H1 (cell line): ENCODE data around the gene DPF3. TPM values are rescaled to one million over a fixed set of nuclear protein-coding genes. Genes with fewer than 3 reads are reported as not detected.

Experiments used
- CTCF ChIA-PET: fragments of 300-600 bp; sonication (Branson Sonifier 250); formaldehyde crosslinking; loops from one replicate; lab custom pipeline; 2021; ENCODE audit not compliant: partially characterized antibody; lab: Charles Lee
- POLR2A ChIA-PET: fragments of 300-600 bp; sonication (Branson Sonifier 250); formaldehyde crosslinking; loops from one replicate; lab custom pipeline; 2021; ENCODE audit warnings: inconsistent platforms; ENCODE audit not compliant: partially characterized antibody; lab: Charles Lee
- DNase-seq, 2 experiments: peaks; one replicate each; pipeline versions ENCODE4 v3.0.0 to v3.0.0-alpha.2; 2010 to 2022; ENCODE audit warnings: low spot score in 2 of 2, low read depth in 1 of 2, mixed read lengths in 1 of 2
- FAIRE-seq: peaks from 2 replicates; lab custom pipeline; 2011; peaks lifted over from hg19 to GRCh38; lab: Jason Lieb, UNC
- H2AFZ ChIP-seq: 2 replicates; pipeline ENCODE4 v1.8.1; 2012; ENCODE audit warnings: low read length, inconsistent platforms
- H2AK5ac ChIP-seq: 2 replicates; pipeline ENCODE4 v1.6.1; 2013; ENCODE audit warnings: low read depth, low read length
- H2BK120ac ChIP-seq: replicated peaks from 2 replicates; pipeline ENCODE3; 2013; ENCODE audit warnings: low read depth, low read length, inconsistent platforms
- H2BK12ac ChIP-seq: 2 replicates; pipeline ENCODE4 v1.6.1; 2013; ENCODE audit warnings: low read depth, low read length
- H2BK15ac ChIP-seq: 2 replicates; pipeline ENCODE4 v1.6.1; 2013; ENCODE audit warnings: low read length
- H2BK20ac ChIP-seq: 2 replicates; pipeline ENCODE4 v1.6.1; 2013; ENCODE audit warnings: low read length
- H2BK5ac ChIP-seq: 2 replicates; pipeline ENCODE4 v1.6.1; 2013; ENCODE audit warnings: low read depth, low read length
- H3K14ac ChIP-seq: 2 replicates; pipeline ENCODE4 v1.6.1; 2013; ENCODE audit warnings: inconsistent platforms; ENCODE audit not compliant: insufficient read length
- H3K18ac ChIP-seq: 2 replicates; pipeline ENCODE4 v1.6.1; 2013; ENCODE audit warnings: low read length; ENCODE audit errors: extremely low read depth
- H3K23ac ChIP-seq: 2 replicates; pipeline ENCODE4 v1.6.1; 2013; ENCODE audit warnings: inconsistent platforms; ENCODE audit not compliant: insufficient read length
- H3K23me2 ChIP-seq: 2 replicates; pipeline ENCODE4 v1.6.1; 2013; ENCODE audit warnings: low read depth, low read length
- H3K27ac ChIP-seq: 2 replicates; pipeline ENCODE4 v1.6.1; 2011; ENCODE audit warnings: low read depth, low read length, inconsistent platforms
- H3K27me3 ChIP-seq, 4 experiments: replicated peaks in 1 of 4; 1 replicate in 1 of 4; 2 replicates in 3 of 4; pipeline versions ENCODE4 v1.6.1 to v1.8.1; 2011 to 2013; ENCODE audit warnings: low read length in 3 of 4, mild to moderate bottlenecking in 3 of 4, inconsistent platforms in 2 of 4, mixed read lengths in 2 of 4, moderate library complexity in 1 of 4; ENCODE audit not compliant: control insufficient read depth in 3 of 4, insufficient read depth in 3 of 4; ENCODE audit errors: extremely low read depth in 1 of 4
- H3K36me3 ChIP-seq, 4 experiments: 2 replicates each; pipeline versions ENCODE4 v1.6.1 to v1.8.1; 2011 to 2013; ENCODE audit warnings: mild to moderate bottlenecking in 4 of 4, low read length in 3 of 4, moderate library complexity in 2 of 4, control low read depth in 1 of 4, inconsistent platforms in 1 of 4; ENCODE audit not compliant: insufficient read depth in 4 of 4, control insufficient read depth in 2 of 4
- H3K4ac ChIP-seq: replicated peaks from 2 replicates; pipeline ENCODE3; 2013; ENCODE audit warnings: low read length, low read depth, mixed read lengths, inconsistent platforms; ENCODE audit not compliant: insufficient read length
- H3K4me1 ChIP-seq, 4 experiments: replicated peaks in 1 of 4; 1 replicate in 1 of 4; 2 replicates in 3 of 4; pipeline versions ENCODE4 v1.6.1 to v1.8.1; 2011 to 2013; ENCODE audit warnings: low read length in 3 of 4, inconsistent platforms in 2 of 4, mixed read lengths in 1 of 4; ENCODE audit not compliant: insufficient read depth in 4 of 4, control insufficient read depth in 3 of 4
- H3K4me2 ChIP-seq, 2 experiments: 2 replicates each; pipeline versions ENCODE4 v1.6.1 to v1.8.1; 2011 to 2013; ENCODE audit warnings: low read depth in 2 of 2, low read length in 2 of 2, control low read depth in 1 of 2, inconsistent platforms in 1 of 2, mild to moderate bottlenecking in 1 of 2; ENCODE audit not compliant: insufficient read depth in 1 of 2
- H3K4me3 ChIP-seq, 4 experiments: fragments of 200-600, 300-600 bp in 1 of 4; sonication (generic), shearing (Covaris generic), sonication (Bioruptor Twin) in 1 of 4; 2 replicates each; pipeline versions ENCODE4 v1.5.1 to v1.8.1; 2011 to 2016; ENCODE audit warnings: low read length in 4 of 4, low read depth in 3 of 4, control low read depth in 2 of 4, inconsistent platforms in 2 of 4, mild to moderate bottlenecking in 2 of 4, mixed read lengths in 1 of 4, moderate library complexity in 1 of 4; ENCODE audit not compliant: insufficient read depth in 2 of 4; ENCODE audit errors: extremely low read depth in 1 of 4
- H3K56ac ChIP-seq: replicated peaks from 2 replicates; pipeline ENCODE3; 2013; ENCODE audit warnings: low read depth, mild to moderate bottlenecking, mixed read lengths, low read length, inconsistent platforms; ENCODE audit not compliant: insufficient read length
- H3K79me1 ChIP-seq: 2 replicates; pipeline ENCODE4 v1.6.1; 2013; ENCODE audit warnings: low read depth, low read length, control low read depth
- H3K79me2 ChIP-seq, 2 experiments: 2 replicates each; pipeline versions ENCODE4 v1.6.1 to v1.8.1; 2012 to 2013; ENCODE audit warnings: low read length in 2 of 2, mild to moderate bottlenecking in 2 of 2, inconsistent platforms in 1 of 2; ENCODE audit not compliant: insufficient read depth in 2 of 2, control insufficient read depth in 1 of 2
- H3K9ac ChIP-seq, 4 experiments: replicated peaks in 1 of 4; 1 replicate in 1 of 4; 2 replicates in 3 of 4; pipeline versions ENCODE4 v1.6.1 to v1.8.1; 2011 to 2013; ENCODE audit warnings: low read depth in 3 of 4, low read length in 3 of 4, control low read depth in 2 of 4, mild to moderate bottlenecking in 2 of 4, moderate library complexity in 2 of 4, inconsistent platforms in 1 of 4; ENCODE audit errors: extremely low read depth in 1 of 4
- H3K9me3 ChIP-seq, 2 experiments: 2 replicates each; pipeline versions ENCODE4 v1.6.1 to v1.8.1; 2012 to 2013; ENCODE audit warnings: mild to moderate bottlenecking in 2 of 2, moderate library complexity in 2 of 2, control low read depth in 1 of 2, inconsistent platforms in 1 of 2, low read depth in 1 of 2, low read length in 1 of 2, mixed read lengths in 1 of 2; ENCODE audit not compliant: insufficient read depth in 2 of 2
- H4K20me1 ChIP-seq, 2 experiments: replicated peaks in 1 of 2; 2 replicates each; pipeline versions ENCODE3 to v1.8.1; 2011 to 2013; ENCODE audit warnings: inconsistent platforms in 2 of 2, low read length in 2 of 2, mild to moderate bottlenecking in 1 of 2; ENCODE audit not compliant: insufficient read depth in 2 of 2, control insufficient read depth in 1 of 2
- H4K5ac ChIP-seq: 2 replicates; pipeline ENCODE4 v1.6.1; 2013; ENCODE audit warnings: low read length, low read depth, mixed read lengths, inconsistent platforms; ENCODE audit not compliant: insufficient read length
- H4K8ac ChIP-seq: 2 replicates; pipeline ENCODE4 v1.8.0; 2013; ENCODE audit warnings: mild to moderate bottlenecking, moderate library complexity, low read length, inconsistent platforms; ENCODE audit not compliant: insufficient read depth; ENCODE audit errors: extremely low read depth
- H4K91ac ChIP-seq: replicated peaks from 2 replicates; pipeline ENCODE3; 2013; ENCODE audit warnings: low read length, mixed read lengths, inconsistent platforms; ENCODE audit not compliant: insufficient read length
- ATF3 ChIP-seq: IDR thresholded peaks from 2 replicates; pipeline ENCODE4 v1.6.1; 2011; ENCODE audit warnings: low read depth, mild to moderate bottlenecking, low read length; ENCODE audit not compliant: insufficient read depth
- FOSL1 ChIP-seq: IDR thresholded peaks from 2 replicates; pipeline ENCODE4 v1.6.1; 2011; ENCODE audit warnings: mild to moderate bottlenecking, low read depth, low read length, moderate library complexity; ENCODE audit not compliant: insufficient read depth
- whole genome bisulfite sequencing, 2 experiments: shearing (Covaris generic) in 1 of 2; methylation state at CpG; one replicate each; pipeline versions ENCODE4 v1.1.6 to v1.1.7; 2013 to 2015; ENCODE audit warnings: low lambda C conversion rate in 2 of 2, mixed read lengths in 2 of 2, inconsistent platforms in 1 of 2, low coverage in 1 of 2, missing lambda C conversion rate in 1 of 2; ENCODE audit not compliant: insufficient replicate concordance in 2 of 2, insufficient coverage in 1 of 2, insufficient read length in 1 of 2; ENCODE audit errors: extremely low coverage in 1 of 2, missing lambda C conversion rate in 1 of 2; 5-methylcytosine and 5-hydroxymethylcytosine counted together
- polyA plus RNA-seq, 7 experiments: library from polyadenylated mRNA; depleted of rRNA in 3 of 7; stranded (reverse) in 5 of 7; unstranded in 2 of 7; fragments of >200 nt in 5 of 7; fragments of 200-250 nt in 2 of 7; gene quantifications; 1 replicate in 5 of 7; 2 replicates in 1 of 7; 4 replicates in 1 of 7; pipeline versions ENCODE4 v1.2.1 to v1.2.3, GENCODE V29; 2011 to 2013; ENCODE audit warnings: missing spikeins in 2 of 7, mixed read lengths in 2 of 7
- total RNA-seq: library from RNA; stranded (reverse); fragmentation: NEBNext Ultra II Directional; extraction: Animal tissue kit (Norgen Biotek cat#: 25700); gene quantifications from 2 replicates; pipeline ENCODE4 v1.2.1, GENCODE V29; 2021

The DPF3 gene
- total and polyA plus RNA-seq, 2 of the 8 experiments (the other 6 are each of a cell fraction or from before 2014, with no cell fraction given) = 0.19 TPM; not detected in 1

DNA sequence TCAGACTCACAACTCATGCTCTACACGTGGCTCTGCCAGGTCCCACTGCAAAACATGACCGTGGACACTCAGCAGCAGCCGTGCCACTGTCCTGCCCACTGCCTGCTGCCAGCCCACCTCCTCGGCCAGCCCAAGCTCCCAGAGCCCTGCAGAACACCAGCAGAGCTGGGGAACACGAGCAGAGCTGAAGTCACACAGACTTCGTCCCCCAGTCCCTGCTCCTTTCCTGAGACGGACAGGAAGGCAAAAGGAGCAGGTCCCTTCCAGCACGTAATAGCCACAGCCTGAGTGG, 152.1 kb downstream of the DPF3 start:
- ChIA-PET CTCF (interaction anchor here (1.0 kb wide), 2 partner anchors 167 to 228 kb away, joined by 3 to 4 read pairs; no protein-coding TSS in a partner anchor), POLR2A (no interaction called here)
- TF ChIP-seq FOSL1 (no peak), ATF3 (no peak)
- FAIRE-seq (no peak), DNase-seq (peak in 1 of 2 experiments; percentile 39)
- Histone ChIP-seq H3K27me3 (no peaks in the 10 kb centered on the region), H3K4me1 (peaks cover 0 to 10% (median 1%) of the 10 kb centered on the region in 4 experiments; a peak in 3 of 7 replicates), H3K9ac (no peak overlapping the region), H3K4me2 (no peak overlapping the region), H2BK12ac (peak overlapping the region; percentile 71; the same call in 1 of the 2 replicates), H3K79me1 (no peaks in the 10 kb centered on the region), H2BK15ac (0 out of 2 replicates have a peak overlapping the region, but pooled peaks have one; percentile 63), H3K27ac (no peak overlapping the region; the same call in 1 of the 2 replicates), H3K23me2 (no peaks in the 10 kb centered on the region), H4K5ac (no peak overlapping the region), H3K79me2 (no peaks in the 10 kb centered on the region), H4K91ac (no peak overlapping the region), H3K14ac (no peak overlapping the region), H2BK120ac (no peak overlapping the region), H2BK5ac (no peak overlapping the region), H3K36me3 (no peaks in the 10 kb centered on the region), H3K56ac (no peak overlapping the region), H3K23ac (no peak overlapping the region), H3K4me3 (no peak overlapping the region), H3K9me3 (no peaks in the 10 kb centered on the region), H3K18ac (0 out of 2 replicates have a peak overlapping the region, but pooled peaks have one; percentile 34), H2AFZ (peak overlapping the region; percentile 13; the same call in 1 of the 2 replicates), H3K4ac (no peak overlapping the region), H4K20me1 (no peaks in the 10 kb centered on the region), H2BK20ac (no peak overlapping the region), H4K8ac (no peak overlapping the region; the same call in 1 of the 2 replicates), H2AK5ac (no peak overlapping the region)
- WGBS, 2 experiments = 84% methylated on average over 8 of the region's 8 CpGs; no CpG with 5 or more reads in 1 of the 2 experiments
